ENCODE data around the gene CDH3. TPM values are rescaled to one million over a fixed set of nuclear protein-coding genes. Genes with fewer than 3 reads are reported as not detected.
A peak's percentile ranks its signal among the peaks of the same experiment; 100 is the strongest.
"Not testable (repeated sequence)": the region's sequence is repeated elsewhere in the genome, so short reads cannot be mapped to it uniquely, and the experiment has no call there.

Gene CDH3
- total RNA-seq, 1 donor from 2014 or later = 0.08 TPM

DNA sequence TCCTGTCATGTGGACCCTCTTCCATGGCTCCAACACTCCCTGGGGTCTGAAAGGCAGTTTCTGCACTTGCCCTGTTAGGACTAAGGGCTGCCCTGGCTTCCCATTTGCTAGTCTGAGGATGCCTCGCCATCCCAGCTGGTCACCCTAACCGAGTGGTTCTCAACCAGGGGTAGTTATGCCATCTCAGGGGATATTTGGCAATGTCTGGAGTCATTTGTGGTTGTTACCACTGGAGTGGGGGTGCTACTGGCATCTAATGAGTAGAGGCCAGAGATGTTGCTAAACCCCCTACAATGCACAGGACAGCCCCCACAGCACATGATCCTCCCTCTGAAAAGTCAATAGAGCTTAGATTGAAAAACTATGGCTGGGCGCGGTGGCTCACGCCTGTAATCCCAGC lies 65.1 kb downstream of the CDH3 start:
- H3K36me3 ChIP-seq = no peaks in the 10 kb centered on the region
- no peak for DNase-seq
- H3K9me3 ChIP-seq (replicated peaks) = no peaks in the 10 kb centered on the region
- TF ChIP-seq CTCF (IDR thresholded peaks at IDR 0.05; ENCODE audit: borderline replicate concordance) = no peak
- H3K4me3 ChIP-seq = no peak overlapping the region
- H3K27ac ChIP-seq (replicated peaks) = no peak overlapping the region
- intact Hi-C loops (cut with micrococcal nuclease) = no loop called here
- H3K4me1 ChIP-seq = no peaks in the 10 kb centered on the region
- H3K27me3 ChIP-seq (ENCODE audit: low read depth) = peaks cover 44% of the 10 kb centered on the region

DNA sequence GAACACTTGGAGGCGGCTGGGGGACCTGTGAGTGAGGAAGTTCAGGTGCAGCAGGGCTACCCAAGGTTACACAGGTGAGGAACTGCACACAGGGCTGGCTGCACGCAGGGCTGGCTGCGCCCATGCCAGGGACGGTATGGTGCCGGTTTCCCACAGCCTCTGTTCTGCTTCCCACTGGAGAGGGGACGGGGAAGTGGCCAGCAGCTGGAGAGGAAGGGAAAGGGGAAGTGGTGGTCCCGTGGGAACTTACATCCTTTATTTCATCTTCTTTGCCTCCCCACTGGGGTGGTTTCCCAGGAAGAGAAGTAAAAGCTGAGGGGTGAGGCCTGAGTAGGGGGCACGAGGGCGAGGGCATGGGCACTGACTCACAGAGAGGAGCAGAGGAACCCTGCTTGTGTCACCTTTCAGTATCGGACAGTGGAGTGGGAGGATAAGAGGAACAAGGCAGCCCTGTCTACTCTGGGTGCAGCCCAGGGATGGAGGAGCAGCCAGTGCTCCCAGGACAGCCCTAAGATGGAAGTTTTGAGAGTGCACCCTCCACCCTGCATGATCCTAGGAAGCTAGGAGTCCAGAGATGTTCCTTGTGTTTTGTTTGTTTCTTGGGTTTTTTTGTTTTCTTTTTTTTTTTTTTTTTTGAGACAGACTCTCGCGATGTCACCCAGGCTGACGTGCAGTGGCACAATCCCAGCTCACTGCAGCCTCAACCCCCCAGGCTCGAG lies 66.5 kb downstream of the CDH3 start:
- peaks cover 44% of the 10 kb centered on the region for H3K27me3 ChIP-seq (ENCODE audit: low read depth)
- peak; percentile 21 for DNase-seq
- intact Hi-C loops (cut with micrococcal nuclease) = no loop called here
- no peaks in the 10 kb centered on the region for H3K4me1 ChIP-seq
- TF ChIP-seq CTCF (IDR thresholded peaks at IDR 0.05; ENCODE audit: borderline replicate concordance) = no peak
- no peak overlapping the region for H3K4me3 ChIP-seq
- no peaks in the 10 kb centered on the region for H3K36me3 ChIP-seq
- H3K9me3 ChIP-seq (replicated peaks) = no peaks in the 10 kb centered on the region
- no peak overlapping the region for H3K27ac ChIP-seq (replicated peaks)

DNA sequence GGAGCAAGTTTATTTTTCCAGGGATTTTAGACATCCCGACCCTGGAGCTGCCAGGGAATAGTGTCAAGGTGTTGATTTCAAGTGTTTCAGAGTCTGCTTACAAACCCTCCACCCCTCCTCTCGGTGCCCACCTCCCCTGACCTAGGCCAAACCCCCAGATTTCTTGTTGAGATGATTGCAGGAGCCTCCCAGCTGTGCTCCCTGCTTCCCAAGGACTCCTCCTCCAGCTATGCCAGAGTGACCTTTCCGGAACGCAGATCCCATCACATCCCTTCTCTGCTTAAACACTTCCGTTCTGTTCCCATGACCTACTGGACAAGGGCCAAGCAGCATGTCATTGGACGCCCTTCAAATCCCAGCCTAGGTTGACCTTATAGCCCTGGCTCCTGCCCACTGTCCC lies 68.3 kb downstream of the CDH3 start:
- Histone ChIP-seq H3K36me3 (no peaks in the 10 kb centered on the region), H3K27ac (replicated peaks) (no peak overlapping the region), H3K27me3 (ENCODE audit: low read depth) (peaks cover 44% of the 10 kb centered on the region), H3K9me3 (replicated peaks) (peaks cover 16% of the 10 kb centered on the region), H3K4me3 (no peak overlapping the region), H3K4me1 (no peaks in the 10 kb centered on the region)
- no peak for TF ChIP-seq CTCF (IDR thresholded peaks at IDR 0.05; ENCODE audit: borderline replicate concordance)
- DNase-seq = no peak
- intact Hi-C loops (cut with micrococcal nuclease) = no loop called here

- Histone ChIP-seq H3K27ac (replicated peaks) (no peak overlapping the region), H3K27me3 (ENCODE audit: low read depth) (peaks cover 25% of the 10 kb centered on the region), H3K4me3 (no peak overlapping the region), H3K9me3 (replicated peaks) (peaks cover 16% of the 10 kb centered on the region), H3K4me1 (no peaks in the 10 kb centered on the region), H3K36me3 (no peaks in the 10 kb centered on the region)
- intact Hi-C loops (cut with micrococcal nuclease) = no loop called here
- TF ChIP-seq CTCF (IDR thresholded peaks at IDR 0.05; ENCODE audit: borderline replicate concordance) = no peak
- no peak for DNase-seq
Measured at GRCh38 chr16:68715471-68715870, 70.4 kb downstream of the CDH3 start.

DNA sequence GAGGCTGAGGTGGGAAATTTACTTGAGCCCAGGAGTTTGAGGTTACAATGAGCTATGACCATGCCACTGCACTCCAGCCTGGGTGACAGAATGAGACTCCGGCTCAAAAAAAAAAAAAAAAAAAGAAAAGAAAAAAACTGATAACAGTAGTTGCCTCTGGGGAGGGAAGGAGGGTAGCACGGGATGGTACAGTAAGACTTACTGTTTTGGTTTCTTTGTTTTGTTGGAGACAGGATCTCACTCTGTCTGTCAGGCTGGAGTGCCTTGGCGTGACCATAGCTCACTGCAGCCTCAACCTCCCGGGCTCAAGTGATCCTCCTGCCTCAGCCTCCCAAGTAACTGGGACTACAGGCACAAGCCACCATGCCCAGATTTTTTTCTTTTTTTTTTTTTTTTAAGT lies 71.4 kb downstream of the CDH3 start:
- H3K4me1 ChIP-seq; H3K4me3 ChIP-seq; intact Hi-C loops (cut with micrococcal nuclease); H3K36me3 ChIP-seq; DNase-seq; H3K27ac ChIP-seq (replicated peaks): not testable (repeated sequence)
- peaks cover 16% of the 10 kb centered on the region for H3K9me3 ChIP-seq (replicated peaks)
- H3K27me3 ChIP-seq (ENCODE audit: low read depth) = peaks cover 17% of the 10 kb centered on the region

DNA sequence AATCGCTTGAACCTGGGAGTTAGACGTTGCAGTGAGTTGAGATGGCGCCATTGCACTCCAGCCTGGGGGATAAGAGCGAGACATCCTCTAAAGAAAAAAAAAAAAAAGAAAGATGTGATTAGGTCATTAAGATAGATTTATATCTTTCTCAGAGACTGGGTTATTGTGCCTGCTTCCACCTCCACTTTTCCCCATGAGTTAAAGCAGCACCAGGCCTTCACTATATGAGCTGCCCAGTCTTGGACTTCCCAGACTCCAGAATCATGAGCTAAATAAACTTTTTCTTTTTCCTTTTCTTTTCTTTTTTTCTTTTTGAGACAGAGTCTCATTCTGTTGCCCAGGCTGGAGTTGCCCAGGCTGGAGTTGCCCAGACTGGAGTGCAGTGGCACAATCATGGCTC lies 72.6 kb downstream of the CDH3 start:
- no peak overlapping the region for H3K27ac ChIP-seq (replicated peaks)
- H3K9me3 ChIP-seq (replicated peaks) = peaks cover 16% of the 10 kb centered on the region
- no peak overlapping the region for H3K4me3 ChIP-seq
- H3K27me3 ChIP-seq (ENCODE audit: low read depth) = peaks cover 6% of the 10 kb centered on the region
- TF ChIP-seq CTCF (IDR thresholded peaks at IDR 0.05; ENCODE audit: borderline replicate concordance) = no peak
- H3K36me3 ChIP-seq = no peaks in the 10 kb centered on the region
- no peak for DNase-seq
- intact Hi-C loops (cut with micrococcal nuclease) = no loop called here
- H3K4me1 ChIP-seq = no peaks in the 10 kb centered on the region

All from left ventricle myocardium inferior (tissue), 1 donor.